ENCODE data around the gene FKBP6.
"Not testable (repeated sequence)": the region's sequence is repeated elsewhere in the genome, so short reads cannot be mapped to it uniquely, and the experiment has no call there.

DNA sequence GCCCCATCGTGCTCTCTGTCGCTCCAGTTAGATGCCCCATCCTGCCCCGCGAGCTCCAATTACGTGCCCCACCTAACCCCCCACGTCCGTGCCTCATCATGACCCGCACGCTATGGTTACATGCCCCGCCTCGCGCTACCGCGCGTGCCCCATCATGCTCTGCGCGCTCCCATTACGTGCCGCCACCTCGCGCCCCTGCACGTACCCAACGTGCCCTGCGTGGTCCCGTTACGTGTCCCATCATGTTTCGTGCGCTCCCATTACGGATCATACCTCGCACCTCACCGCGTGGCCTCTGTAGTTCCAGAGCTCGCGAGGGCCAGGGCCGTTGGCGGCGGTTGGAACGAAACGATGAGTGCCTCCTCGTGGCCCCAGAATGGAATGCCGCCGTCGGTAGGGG lies at the start of gene FKBP6, which contains the start of gene TRIM50:
- TF ChIP-seq, protein P1, sequence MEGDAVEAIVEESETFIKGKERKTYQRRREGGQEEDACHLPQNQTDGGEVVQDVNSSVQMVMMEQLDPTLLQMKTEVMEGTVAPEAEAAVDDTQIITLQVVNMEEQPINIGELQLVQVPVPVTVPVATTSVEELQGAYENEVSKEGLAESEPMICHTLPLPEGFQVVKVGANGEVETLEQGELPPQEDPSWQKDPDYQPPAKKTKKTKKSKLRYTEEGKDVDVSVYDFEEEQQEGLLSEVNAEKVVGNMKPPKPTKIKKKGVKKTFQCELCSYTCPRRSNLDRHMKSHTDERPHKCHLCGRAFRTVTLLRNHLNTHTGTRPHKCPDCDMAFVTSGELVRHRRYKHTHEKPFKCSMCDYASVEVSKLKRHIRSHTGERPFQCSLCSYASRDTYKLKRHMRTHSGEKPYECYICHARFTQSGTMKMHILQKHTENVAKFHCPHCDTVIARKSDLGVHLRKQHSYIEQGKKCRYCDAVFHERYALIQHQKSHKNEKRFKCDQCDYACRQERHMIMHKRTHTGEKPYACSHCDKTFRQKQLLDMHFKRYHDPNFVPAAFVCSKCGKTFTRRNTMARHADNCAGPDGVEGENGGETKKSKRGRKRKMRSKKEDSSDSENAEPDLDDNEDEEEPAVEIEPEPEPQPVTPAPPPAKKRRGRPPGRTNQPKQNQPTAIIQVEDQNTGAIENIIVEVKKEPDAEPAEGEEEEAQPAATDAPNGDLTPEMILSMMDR (IDR thresholded peaks at IDR 0.05): not testable (repeated sequence)
- not testable (repeated sequence) for TF ChIP-seq POLR2A (IDR thresholded peaks at IDR 0.05)
